HCT116 (cell line): Measurements from ENCODE around the gene EPHA10. TPM values are rescaled to one million over a fixed set of nuclear protein-coding genes. Genes with fewer than 3 reads are reported as not detected.

Experiments used
- ATAC-seq: fragments of 200-7000 bp; cut with Tn5 transposase; 2 replicates; pipeline ENCODE4 v1.9.1; 2020; ENCODE audit warnings: mild to moderate bottlenecking, moderate library complexity
- BruUV-seq: library from RNA; stranded (reverse); fragments of 400-500 nt; replicated peaks from 2 replicates; lab custom pipeline; 2021; lab: Mats Ljungman, UMichigan
- CTCF ChIA-PET: fragments of 300-600 bp; sonication (Branson Sonifier 250); formaldehyde crosslinking; loops from one replicate; lab custom pipeline; 2021; ENCODE audit warnings: antibody characterized with exemption; lab: Charles Lee
- POLR2A ChIA-PET: fragments of 300-600, 350-600 bp; sonication (Branson Sonifier 250); formaldehyde crosslinking; loops from one replicate; lab custom pipeline; 2021; ENCODE audit warnings: antibody characterized with exemption; lab: Charles Lee
- RAD21 ChIA-PET, 2 experiments: fragments of 300-600 bp; sonication (Branson Sonifier 250); formaldehyde crosslinking; loops; one replicate each; lab custom pipeline; 2023; ENCODE audit warnings: low total read pairs in 2 of 2; ENCODE audit not compliant: uncharacterized antibody in 2 of 2, unreplicated experiment in 2 of 2, low non-redundant PET in 1 of 2; lab: Charles Lee
- DNase-seq: peaks from one replicate; pipeline ENCODE4 v3.0.0-alpha.2; 2010; ENCODE audit warnings: low read depth, low spot score
- H2AFZ ChIP-seq: fragments of 200-600 bp; shearing (Covaris generic), sonication (generic); 2 replicates; pipeline ENCODE4 v1.6.1; 2017; ENCODE audit warnings: low read depth, mixed run types, mixed read lengths, antibody characterized with exemption, low read length; ENCODE audit not compliant: poor library complexity, severe bottlenecking
- H3K27ac ChIP-seq: 2 replicates; pipeline ENCODE4 v1.5.1; 2012; ENCODE audit warnings: low read depth, low read length
- H3K27me3 ChIP-seq: fragments of 200-600 bp; sonication (generic); 2 replicates; pipeline ENCODE4 v1.6.1; 2016; ENCODE audit warnings: mixed run types, low read length, mixed read lengths; ENCODE audit not compliant: insufficient read depth
- H3K36me3 ChIP-seq, 2 experiments: fragments of 200-500 bp in 1 of 2; fragments of 200-600 bp in 1 of 2; sonication (Bioruptor generic) in 1 of 2; sonication (generic) in 1 of 2; 2 replicates each; pipeline versions ENCODE4 v1.5.1 to v1.6.1; 2014 to 2016; ENCODE audit warnings: low read length in 2 of 2, inconsistent platforms in 1 of 2, mixed read lengths in 1 of 2, mixed run types in 1 of 2; ENCODE audit not compliant: insufficient read depth in 2 of 2, control insufficient read depth in 1 of 2
- H3K4me1 ChIP-seq, 2 experiments: fragments of 200-600 bp in 1 of 2; sonication (generic) in 1 of 2; 2 replicates each; pipeline versions ENCODE4 v1.5.1 to v1.6.1; 2012 to 2017; ENCODE audit warnings: low read length in 2 of 2, inconsistent platforms in 1 of 2, mild to moderate bottlenecking in 1 of 2, mixed read lengths in 1 of 2, mixed run types in 1 of 2, moderate library complexity in 1 of 2; ENCODE audit not compliant: insufficient read depth in 2 of 2, control insufficient read depth in 1 of 2
- H3K4me2 ChIP-seq: fragments of 200-600 bp; sonication (generic); 2 replicates; pipeline ENCODE4 v1.6.1; 2017; ENCODE audit warnings: mixed run types, low read length, mixed read lengths
- H3K4me3 ChIP-seq, 2 experiments: fragments of 200-600 bp in 1 of 2; sonication (generic) in 1 of 2; replicated peaks in 1 of 2; 2 replicates each; pipeline ENCODE4 v1.5.1; 2011 to 2016; ENCODE audit warnings: low read length in 2 of 2, control low read depth in 1 of 2, low read depth in 1 of 2, mild to moderate bottlenecking in 1 of 2, mixed read lengths in 1 of 2, mixed run types in 1 of 2
- H3K79me2 ChIP-seq: fragments of 200-600 bp; sonication (generic); 2 replicates; pipeline ENCODE4 v1.6.1; 2017; ENCODE audit warnings: mild to moderate bottlenecking, mixed run types, low read length, moderate library complexity, mixed read lengths; ENCODE audit not compliant: insufficient read depth
- H3K9ac ChIP-seq: fragments of 200-600 bp; sonication (generic); 2 replicates; pipeline ENCODE4 v1.6.1; 2016; ENCODE audit warnings: low read length, mixed read lengths
- H3K9me2 ChIP-seq: fragments of 200-600 bp; sonication (generic), shearing (Covaris generic); 2 replicates; pipeline ENCODE4 v1.6.1; 2017; ENCODE audit warnings: mixed run types, mild to moderate bottlenecking, moderate library complexity; ENCODE audit not compliant: insufficient read depth
- H3K9me3 ChIP-seq, 2 experiments: fragments of 200-500 bp in 1 of 2; fragments of 200-600 bp in 1 of 2; sonication (Bioruptor generic) in 1 of 2; sonication (generic) in 1 of 2; 2 replicates each; pipeline ENCODE4 v1.6.1; 2014 to 2017; ENCODE audit warnings: low read length in 2 of 2, mixed read lengths in 2 of 2, inconsistent platforms in 1 of 2, low read depth in 1 of 2, mild to moderate bottlenecking in 1 of 2, mixed run types in 1 of 2, moderate library complexity in 1 of 2; ENCODE audit not compliant: control insufficient read depth in 1 of 2, insufficient read depth in 1 of 2
- H4K20me1 ChIP-seq: fragments of 200-600 bp; sonication (generic), shearing (Covaris generic); 2 replicates; pipeline ENCODE4 v1.6.1; 2017; ENCODE audit warnings: mixed run types, mild to moderate bottlenecking, moderate library complexity; ENCODE audit not compliant: insufficient read depth
- EGR1 ChIP-seq: IDR thresholded peaks from 2 replicates; pipeline ENCODE4 v1.6.1; 2012; ENCODE audit warnings: low read depth
- EZH2 ChIP-seq: fragments of 200-600 bp; sonication (generic); IDR thresholded peaks from 2 replicates; pipeline ENCODE4 v1.6.1; 2017; ENCODE audit warnings: antibody characterized with exemption, mixed run types
- EZH2phosphoT487 ChIP-seq: fragments of 200-600 bp; IDR thresholded peaks from 2 replicates; pipeline ENCODE4 v1.6.1; 2018; ENCODE audit warnings: antibody characterized with exemption, borderline replicate concordance
- SRF ChIP-seq: IDR thresholded peaks from 2 replicates; pipeline ENCODE4 v1.6.1; 2012; ENCODE audit warnings: low read depth
- ZFX ChIP-seq: fragments of 450-650 bp; IDR thresholded peaks from 2 replicates; pipeline ENCODE4 v1.6.1; 2017
- ZNF274 ChIP-seq: fragments of 200-500 bp; sonication (Bioruptor generic); IDR thresholded peaks from 2 replicates; pipeline ENCODE4 v1.6.1; 2014; ENCODE audit warnings: mild to moderate bottlenecking, low read depth, low read length, inconsistent platforms
- intact Hi-C: fragments of 100-400 bp; cut with micrococcal nuclease; formaldehyde crosslinking; loops from 2 replicates; pipeline ENCODE4 v1.10.0; 2022
- total RNA-seq: library from RNA; stranded (reverse); gene quantifications from one replicate; pipeline ENCODE4 v1.2.1, GENCODE V29; 2021; ENCODE audit not compliant: unreplicated experiment
- TF ChIP-seq, protein P1 (sequence below): IDR thresholded peaks from 2 replicates; pipeline ENCODE4 v1.6.1; 2011; ENCODE audit warnings: mild to moderate bottlenecking, low read length, moderate library complexity; ENCODE audit not compliant: insufficient replicate concordance; ENCODE audit errors: extremely low read depth
- TF ChIP-seq, protein P2 (sequence below): IDR thresholded peaks from 2 replicates; pipeline ENCODE4 v1.6.1; 2012; ENCODE audit warnings: low read depth
- TF ChIP-seq, protein P3 (sequence below): IDR thresholded peaks from 2 replicates; pipeline ENCODE4 v1.6.1; 2012

The EPHA10 gene
- total RNA-seq, 1 experiment from 2014 or later: 6.5 TPM

DNA sequence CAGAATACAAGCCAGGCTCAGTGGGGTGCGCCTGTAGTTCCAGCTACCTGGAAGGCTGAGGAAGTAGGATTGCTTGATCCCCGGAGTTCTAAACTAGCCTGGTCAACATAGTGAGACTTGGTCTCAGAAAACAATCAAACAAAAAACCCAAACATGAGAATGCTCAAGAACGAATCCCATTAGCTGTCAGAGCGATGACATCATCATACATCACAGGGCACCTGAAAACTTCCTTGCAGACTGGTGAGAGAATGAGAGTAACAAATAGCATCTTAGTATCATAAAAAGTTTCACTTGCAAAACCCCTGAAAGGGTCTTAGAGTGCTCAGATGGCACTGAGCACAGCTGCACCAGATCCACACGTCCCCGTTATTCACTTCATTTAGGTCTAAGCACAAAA, 93.7 kb downstream of the EPHA10 start:
- no peak overlapping the region for H3K4me3 ChIP-seq
- no peak overlapping the region for H3K4me2 ChIP-seq
- H3K9me2 ChIP-seq: no peaks in the 10 kb centered on the region
- H3K4me1 ChIP-seq: no peaks in the 10 kb centered on the region; a peak in 1 of 4 replicates
- intact Hi-C loops: no loop called here
- no TSS peak for BruUV-seq
- no peaks in the 10 kb centered on the region for H3K36me3 ChIP-seq
- CTCF ChIA-PET: no interaction called here
- no peaks in the 10 kb centered on the region for H3K79me2 ChIP-seq
- RAD21 ChIA-PET: no interaction called here
- H3K27me3 ChIP-seq: peaks cover 32% of the 10 kb centered on the region
- no peaks in the 10 kb centered on the region for H3K9me3 ChIP-seq
- H3K27ac ChIP-seq: no peak overlapping the region
- DNase-seq (no peak), ATAC-seq (no peak)
- no peaks in the 10 kb centered on the region for H4K20me1 ChIP-seq
- H3K9ac ChIP-seq: no peak overlapping the region
- H2AFZ ChIP-seq: no peak overlapping the region
- TF ChIP-seq EZH2phosphoT487 (no peak), EGR1 (no peak), ZNF274 (no peak), SRF (no peak), EZH2 (no peak), ZFX (no peak)
- TF ChIP-seq, protein P1, sequence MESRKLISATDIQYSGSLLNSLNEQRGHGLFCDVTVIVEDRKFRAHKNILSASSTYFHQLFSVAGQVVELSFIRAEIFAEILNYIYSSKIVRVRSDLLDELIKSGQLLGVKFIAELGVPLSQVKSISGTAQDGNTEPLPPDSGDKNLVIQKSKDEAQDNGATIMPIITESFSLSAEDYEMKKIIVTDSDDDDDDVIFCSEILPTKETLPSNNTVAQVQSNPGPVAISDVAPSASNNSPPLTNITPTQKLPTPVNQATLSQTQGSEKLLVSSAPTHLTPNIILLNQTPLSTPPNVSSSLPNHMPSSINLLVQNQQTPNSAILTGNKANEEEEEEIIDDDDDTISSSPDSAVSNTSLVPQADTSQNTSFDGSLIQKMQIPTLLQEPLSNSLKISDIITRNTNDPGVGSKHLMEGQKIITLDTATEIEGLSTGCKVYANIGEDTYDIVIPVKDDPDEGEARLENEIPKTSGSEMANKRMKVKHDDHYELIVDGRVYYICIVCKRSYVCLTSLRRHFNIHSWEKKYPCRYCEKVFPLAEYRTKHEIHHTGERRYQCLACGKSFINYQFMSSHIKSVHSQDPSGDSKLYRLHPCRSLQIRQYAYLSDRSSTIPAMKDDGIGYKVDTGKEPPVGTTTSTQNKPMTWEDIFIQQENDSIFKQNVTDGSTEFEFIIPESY: no peak
- TF ChIP-seq, protein P2, sequence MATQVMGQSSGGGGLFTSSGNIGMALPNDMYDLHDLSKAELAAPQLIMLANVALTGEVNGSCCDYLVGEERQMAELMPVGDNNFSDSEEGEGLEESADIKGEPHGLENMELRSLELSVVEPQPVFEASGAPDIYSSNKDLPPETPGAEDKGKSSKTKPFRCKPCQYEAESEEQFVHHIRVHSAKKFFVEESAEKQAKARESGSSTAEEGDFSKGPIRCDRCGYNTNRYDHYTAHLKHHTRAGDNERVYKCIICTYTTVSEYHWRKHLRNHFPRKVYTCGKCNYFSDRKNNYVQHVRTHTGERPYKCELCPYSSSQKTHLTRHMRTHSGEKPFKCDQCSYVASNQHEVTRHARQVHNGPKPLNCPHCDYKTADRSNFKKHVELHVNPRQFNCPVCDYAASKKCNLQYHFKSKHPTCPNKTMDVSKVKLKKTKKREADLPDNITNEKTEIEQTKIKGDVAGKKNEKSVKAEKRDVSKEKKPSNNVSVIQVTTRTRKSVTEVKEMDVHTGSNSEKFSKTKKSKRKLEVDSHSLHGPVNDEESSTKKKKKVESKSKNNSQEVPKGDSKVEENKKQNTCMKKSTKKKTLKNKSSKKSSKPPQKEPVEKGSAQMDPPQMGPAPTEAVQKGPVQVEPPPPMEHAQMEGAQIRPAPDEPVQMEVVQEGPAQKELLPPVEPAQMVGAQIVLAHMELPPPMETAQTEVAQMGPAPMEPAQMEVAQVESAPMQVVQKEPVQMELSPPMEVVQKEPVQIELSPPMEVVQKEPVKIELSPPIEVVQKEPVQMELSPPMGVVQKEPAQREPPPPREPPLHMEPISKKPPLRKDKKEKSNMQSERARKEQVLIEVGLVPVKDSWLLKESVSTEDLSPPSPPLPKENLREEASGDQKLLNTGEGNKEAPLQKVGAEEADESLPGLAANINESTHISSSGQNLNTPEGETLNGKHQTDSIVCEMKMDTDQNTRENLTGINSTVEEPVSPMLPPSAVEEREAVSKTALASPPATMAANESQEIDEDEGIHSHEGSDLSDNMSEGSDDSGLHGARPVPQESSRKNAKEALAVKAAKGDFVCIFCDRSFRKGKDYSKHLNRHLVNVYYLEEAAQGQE: no peak
- TF ChIP-seq, protein P3, sequence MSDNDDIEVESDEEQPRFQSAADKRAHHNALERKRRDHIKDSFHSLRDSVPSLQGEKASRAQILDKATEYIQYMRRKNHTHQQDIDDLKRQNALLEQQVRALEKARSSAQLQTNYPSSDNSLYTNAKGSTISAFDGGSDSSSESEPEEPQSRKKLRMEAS: no peak
- POLR2A ChIA-PET: no interaction called here
